Hematopoietic multipotent progenitor cell treated with erythropoietin and hydrocortisone succinate and interleukin-3 and kit ligand, for 17 days (in vitro differentiated cells): Measurements from ENCODE around the gene SCAMP5.
A peak's percentile ranks its signal among the peaks of the same experiment; 100 is the strongest.

ENCODE experiments used
- DNase-seq: peaks from one replicate; pipeline ENCODE4 v3.0.0-alpha.2; 2015; ENCODE audit warnings: low spot score

SCAMP5 gene, protein sequence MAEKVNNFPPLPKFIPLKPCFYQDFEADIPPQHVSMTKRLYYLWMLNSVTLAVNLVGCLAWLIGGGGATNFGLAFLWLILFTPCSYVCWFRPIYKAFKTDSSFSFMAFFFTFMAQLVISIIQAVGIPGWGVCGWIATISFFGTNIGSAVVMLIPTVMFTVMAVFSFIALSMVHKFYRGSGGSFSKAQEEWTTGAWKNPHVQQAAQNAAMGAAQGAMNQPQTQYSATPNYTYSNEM

GRCh38 chr15:74995182-74995778, at the start of gene SCAMP5:
TSS of gene SCAMP5 (plus strand) at chr15:74995563. CDS start at chr15:75011840, 16,277 bp downstream.
- peak; percentile 17 for DNase-seq

DNA sequence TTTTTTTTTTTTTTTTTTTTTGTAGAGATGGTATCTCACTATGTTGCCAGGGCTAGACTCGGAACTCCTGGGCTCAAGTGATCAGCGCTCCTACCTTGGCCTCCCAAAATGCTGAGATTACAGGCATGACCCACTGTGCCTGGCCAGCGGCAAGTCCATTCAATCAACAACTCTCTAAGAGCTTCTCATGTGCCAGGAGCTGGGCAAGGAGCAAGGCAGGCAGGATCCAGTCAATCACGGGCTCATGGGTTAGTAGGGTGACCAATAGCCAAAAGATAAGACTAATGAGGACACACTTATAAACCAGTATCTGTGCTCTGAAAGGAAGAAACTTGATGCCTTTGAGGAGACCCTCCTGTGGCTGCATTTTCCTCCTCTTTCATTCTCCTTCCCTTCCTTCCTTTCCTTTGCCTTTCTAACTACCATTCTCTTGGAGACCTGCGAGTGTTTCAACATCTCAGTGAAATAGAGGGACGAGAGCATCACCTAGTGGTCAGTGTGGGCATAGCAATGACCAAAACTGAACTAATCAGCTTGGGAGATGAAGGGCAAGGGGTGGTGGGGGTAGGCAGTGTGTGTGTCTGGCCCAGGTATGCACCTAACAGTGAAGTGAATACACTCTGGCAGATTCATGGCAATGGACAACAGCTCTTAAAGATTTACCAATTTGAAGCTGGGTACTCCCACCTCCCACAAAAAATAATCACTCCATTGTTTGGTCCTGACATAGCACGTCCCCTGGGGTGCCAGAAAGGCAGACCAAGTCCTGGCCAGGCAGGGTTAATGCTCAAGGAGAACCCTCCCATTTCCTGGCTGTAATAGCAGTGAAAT, 45.1 kb upstream of the SCAMP5 start:
- peak; percentile 84 for DNase-seq

DNA sequence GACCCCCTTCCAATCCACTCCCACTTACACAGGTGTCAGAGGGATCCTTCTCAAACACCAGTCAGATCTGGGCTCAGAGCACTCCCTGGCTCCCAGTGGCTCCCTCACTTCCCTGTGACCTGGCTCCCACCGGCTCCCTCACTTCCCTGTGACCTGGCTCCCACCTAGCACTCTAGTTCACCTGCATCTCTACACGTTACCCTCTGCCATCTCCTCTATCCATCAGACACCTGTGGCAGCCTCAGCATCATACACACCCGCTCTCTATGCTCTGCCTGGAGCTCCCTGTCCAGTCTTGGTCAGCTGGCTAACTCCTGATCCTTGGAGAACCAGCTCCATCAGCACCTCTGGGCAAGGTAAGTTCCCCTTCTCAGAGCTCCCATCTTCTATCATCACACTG, 44.4 kb upstream of the SCAMP5 start:
- DNase-seq = no peak

GRCh38 chr15:74954515-74954914, 40.8 kb upstream of the SCAMP5 start:
- peak; percentile 57 for DNase-seq

DNA sequence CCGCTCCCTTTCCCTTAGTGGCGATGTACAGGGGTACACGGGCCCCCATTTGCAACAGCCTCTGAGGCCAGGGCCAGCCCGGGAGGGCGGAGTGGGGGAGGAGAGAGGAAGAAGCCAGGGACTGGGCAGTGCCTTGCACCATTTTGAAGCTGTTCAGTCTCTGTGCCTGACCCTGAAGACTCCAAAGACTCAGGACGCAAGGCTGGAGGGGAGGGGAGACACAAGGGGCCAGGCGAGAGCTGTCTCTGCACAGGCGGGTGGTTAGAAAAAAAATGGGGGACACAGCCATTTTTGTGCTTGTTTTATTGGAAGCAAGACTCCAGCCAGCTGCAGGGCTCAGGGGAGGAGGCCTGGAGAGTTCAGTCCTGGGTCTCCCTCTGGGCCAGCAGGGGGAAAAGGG, 40.3 kb upstream of the SCAMP5 start:
- no peak for DNase-seq

GRCh38 chr15:74955796-74956647, 39.3 kb upstream of the SCAMP5 start:
- DNase-seq = peak; percentile 25

DNA sequence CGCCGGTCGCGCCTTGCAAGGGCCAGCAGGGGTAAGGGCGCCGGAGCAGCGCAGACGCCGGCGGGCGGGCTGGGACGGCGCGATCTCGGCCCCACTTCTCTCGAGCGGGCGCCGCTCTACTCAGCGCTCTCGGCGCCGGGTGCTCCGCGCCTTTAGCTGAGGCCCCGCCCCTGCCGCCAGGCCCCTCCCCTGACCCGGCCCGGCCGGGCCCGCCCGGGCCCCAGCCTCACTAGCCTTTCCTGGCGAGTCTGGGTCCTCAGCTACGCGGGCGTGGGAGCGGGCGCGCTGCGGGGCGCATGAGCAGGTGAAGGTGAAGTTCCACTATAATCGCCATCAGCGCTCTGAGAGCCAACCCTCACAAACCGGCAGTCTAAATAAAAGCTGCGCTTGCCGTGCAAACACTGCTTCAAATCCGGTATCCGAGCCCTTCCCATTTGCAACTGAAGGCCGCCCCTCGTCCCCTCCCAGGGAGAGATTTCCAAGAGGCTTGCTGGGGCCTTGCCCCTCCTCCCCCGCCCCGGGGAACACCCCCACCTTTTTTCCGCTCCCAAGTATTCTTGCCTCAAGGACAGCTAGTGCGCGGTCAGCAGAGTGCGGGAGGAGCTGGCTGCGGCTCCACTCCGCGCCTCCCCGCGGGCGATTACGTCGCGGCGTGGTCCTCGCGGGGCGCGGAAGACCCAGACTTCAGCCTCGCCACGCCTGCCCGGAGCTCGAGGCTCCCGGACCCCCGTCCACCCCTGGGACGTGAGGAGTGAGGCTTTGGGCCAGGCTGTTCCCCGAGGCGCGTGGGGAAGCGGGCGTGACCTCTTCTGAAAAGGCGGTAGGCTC, 38.5 kb upstream of the SCAMP5 start, which contains the start of gene RPP25:
Gene RPP25, minus strand, starts transcription at position 125 of the 828 bp plus-strand sequence. CDS start 189 bp downstream, outside the sequence.
- no peak for DNase-seq

DNA sequence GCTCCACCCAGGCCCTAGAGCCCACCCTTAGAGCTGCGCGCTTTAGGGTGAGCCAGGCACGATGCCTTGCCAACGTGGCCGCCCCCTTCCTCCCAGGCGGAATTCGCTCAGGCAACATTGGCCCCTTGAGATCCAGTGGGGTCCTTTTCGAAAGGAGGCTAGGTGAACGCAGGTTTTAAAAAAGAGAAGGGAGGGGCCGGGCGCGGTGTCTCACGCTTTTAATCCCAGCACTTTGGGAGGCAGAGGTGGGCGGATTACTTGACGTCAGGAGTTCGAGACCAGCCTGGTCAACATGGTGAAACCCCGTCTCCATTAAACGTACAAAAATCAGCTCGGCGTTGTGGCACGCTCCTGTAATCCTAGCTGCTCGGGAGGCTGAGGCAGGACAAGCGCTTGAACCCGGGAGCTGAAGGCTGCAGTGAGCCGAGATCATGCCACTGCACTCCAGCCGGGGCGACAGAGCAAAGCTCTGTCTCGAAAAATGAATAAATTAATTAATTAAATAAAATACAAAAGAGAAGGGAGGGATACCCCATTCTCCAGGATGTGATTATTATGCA, 37.8 kb upstream of the SCAMP5 start:
- no peak for DNase-seq

DNA sequence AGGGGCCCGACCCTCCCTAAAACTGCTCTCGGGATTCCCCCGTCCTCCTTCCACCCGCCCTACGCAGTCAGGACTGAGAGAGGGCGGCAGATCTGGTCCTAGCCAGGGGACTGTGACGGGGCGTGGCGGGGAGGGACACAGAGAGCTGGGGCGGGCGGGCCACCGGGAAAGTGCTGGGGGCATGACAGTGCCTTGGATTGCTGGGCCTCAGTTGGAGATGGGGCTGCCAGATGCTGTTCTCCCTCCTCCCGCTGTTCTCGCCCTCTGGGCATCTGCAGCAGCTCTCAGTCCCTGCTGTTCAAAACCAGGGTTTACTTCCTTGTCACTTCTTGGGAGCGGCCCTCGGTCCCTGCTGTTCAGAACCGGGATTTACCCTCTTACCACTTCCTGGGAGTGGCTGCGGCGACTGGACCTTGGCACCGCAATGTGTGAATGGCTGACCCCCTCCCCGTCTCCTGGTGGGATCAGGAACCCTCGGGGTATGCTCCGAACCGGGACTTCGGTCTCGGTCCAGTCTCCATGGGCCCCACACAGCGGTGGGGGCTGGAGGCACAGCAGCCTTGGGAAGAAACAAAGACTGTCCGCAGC, 36.9 kb upstream of the SCAMP5 start:
- no peak for DNase-seq

- DNase-seq = no peak
Measured at GRCh38 chr15:74958908-74959585, 36.3 kb upstream of the SCAMP5 start.

- DNase-seq = no peak
Measured at GRCh38 chr15:74959586-74959939, 35.8 kb upstream of the SCAMP5 start.

- DNase-seq = no peak
Measured at GRCh38 chr15:74960286-74960685, 35.1 kb upstream of the SCAMP5 start.

DNA sequence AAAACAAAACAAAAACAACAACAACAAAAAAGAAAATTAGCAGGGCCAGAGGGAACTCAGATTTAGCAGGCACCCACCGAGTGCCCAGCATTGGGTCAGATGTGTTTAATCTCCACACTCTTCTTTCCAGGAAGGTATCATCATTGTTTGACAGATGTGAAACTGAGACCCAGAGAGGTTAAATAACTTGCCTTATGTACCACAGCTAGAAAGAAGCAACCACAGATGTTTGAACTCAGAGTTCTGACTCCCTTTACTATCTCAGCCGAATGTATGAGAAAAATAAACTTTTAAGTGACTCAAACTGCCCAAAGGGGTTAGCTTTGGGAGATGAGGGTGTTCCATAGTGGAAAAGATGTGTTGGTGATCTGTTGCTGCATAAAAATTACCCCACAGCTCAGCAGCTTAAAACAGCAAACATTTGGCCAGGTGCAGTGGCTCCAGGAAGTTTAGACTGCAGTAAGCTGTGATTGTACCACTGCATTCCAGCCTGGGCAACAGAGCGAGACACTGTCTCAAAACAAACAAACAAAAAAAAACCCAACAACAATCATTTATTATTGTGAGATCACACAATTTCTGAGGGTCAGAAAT, 34.3 kb upstream of the SCAMP5 start:
- no peak for DNase-seq

GRCh38 chr15:74961616-74962015, 33.7 kb upstream of the SCAMP5 start:
- no peak for DNase-seq

- DNase-seq = no peak
Measured at GRCh38 chr15:74962219-74962618, 33.1 kb upstream of the SCAMP5 start.

DNA sequence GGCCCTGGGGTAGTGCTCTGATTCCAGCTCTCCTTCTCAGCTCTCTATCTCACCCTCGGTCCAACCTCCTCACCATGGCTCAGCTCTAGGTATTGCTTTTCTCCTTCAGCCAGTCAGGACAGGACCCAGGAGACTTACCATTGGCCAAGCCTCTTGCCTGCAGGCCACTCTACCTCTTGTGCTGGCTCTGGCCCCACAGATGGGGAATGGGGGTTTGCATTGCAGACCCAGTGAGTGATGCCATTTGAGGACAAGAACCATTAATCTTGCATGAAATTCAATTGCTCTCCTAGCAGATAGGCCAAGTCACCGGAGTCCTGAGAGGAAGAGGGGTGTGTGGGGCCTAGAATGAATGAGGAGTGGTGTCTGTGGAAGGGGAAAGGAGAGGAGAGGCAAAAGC, 32.7 kb upstream of the SCAMP5 start:
- no peak for DNase-seq

- no peak for DNase-seq
Measured at GRCh38 chr15:74963213-74963612, 32.1 kb upstream of the SCAMP5 start.

DNA sequence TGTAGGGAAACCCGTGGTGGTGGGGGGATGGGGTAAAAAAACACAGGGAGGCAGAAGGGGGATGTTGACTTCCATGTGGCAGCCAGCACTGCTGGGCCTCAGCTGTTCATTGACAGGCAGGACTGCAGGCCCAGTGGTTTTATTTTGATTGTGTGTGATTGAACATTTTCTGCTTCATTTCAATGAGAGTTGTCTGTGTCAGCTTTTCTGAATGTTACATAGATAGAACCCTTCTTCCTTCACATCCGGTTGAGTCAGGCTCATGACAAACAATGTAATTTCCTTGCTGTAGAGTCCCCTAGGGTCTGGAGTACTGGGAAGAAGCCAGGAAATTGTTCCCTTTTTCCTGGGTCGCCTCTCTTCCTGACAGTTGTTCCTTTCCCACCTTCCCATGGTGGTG, 30.6 kb upstream of the SCAMP5 start:
- no peak for DNase-seq

DNA sequence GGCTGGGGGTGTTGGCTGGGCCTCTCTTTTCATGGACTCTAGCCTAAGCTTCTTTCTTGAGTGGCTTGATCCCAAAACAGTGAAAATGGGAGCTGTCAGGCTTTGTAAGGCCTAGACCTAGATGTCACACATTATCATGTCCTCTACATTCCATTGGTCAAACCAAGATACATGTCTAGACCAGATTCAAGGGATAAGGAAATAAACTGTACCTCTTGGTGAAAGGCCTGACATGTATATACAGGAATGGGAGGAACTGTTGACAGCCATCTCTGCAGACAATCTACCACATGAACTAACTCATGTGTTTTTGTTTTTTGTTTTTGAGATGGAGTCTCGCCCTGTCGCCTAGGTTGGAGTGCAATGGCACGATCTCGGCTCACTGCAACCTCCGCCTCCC, 27.7 kb upstream of the SCAMP5 start:
- no peak for DNase-seq

- no peak for DNase-seq
Measured at GRCh38 chr15:74976159-74976558, 19.2 kb upstream of the SCAMP5 start.
